COLO829 (cell line): ENCODE data around the gene ARIH1.
"Not testable (repeated sequence)": the region's sequence is repeated elsewhere in the genome, so short reads cannot be mapped to it uniquely, and the experiment has no call there.

ENCODE experiments used
- DNase-seq: peaks from one replicate; pipeline ENCODE4 v3.0.0; 2012; ENCODE audit warnings: low spot score

ARIH1 gene, protein sequence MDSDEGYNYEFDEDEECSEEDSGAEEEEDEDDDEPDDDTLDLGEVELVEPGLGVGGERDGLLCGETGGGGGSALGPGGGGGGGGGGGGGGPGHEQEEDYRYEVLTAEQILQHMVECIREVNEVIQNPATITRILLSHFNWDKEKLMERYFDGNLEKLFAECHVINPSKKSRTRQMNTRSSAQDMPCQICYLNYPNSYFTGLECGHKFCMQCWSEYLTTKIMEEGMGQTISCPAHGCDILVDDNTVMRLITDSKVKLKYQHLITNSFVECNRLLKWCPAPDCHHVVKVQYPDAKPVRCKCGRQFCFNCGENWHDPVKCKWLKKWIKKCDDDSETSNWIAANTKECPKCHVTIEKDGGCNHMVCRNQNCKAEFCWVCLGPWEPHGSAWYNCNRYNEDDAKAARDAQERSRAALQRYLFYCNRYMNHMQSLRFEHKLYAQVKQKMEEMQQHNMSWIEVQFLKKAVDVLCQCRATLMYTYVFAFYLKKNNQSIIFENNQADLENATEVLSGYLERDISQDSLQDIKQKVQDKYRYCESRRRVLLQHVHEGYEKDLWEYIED

DNA sequence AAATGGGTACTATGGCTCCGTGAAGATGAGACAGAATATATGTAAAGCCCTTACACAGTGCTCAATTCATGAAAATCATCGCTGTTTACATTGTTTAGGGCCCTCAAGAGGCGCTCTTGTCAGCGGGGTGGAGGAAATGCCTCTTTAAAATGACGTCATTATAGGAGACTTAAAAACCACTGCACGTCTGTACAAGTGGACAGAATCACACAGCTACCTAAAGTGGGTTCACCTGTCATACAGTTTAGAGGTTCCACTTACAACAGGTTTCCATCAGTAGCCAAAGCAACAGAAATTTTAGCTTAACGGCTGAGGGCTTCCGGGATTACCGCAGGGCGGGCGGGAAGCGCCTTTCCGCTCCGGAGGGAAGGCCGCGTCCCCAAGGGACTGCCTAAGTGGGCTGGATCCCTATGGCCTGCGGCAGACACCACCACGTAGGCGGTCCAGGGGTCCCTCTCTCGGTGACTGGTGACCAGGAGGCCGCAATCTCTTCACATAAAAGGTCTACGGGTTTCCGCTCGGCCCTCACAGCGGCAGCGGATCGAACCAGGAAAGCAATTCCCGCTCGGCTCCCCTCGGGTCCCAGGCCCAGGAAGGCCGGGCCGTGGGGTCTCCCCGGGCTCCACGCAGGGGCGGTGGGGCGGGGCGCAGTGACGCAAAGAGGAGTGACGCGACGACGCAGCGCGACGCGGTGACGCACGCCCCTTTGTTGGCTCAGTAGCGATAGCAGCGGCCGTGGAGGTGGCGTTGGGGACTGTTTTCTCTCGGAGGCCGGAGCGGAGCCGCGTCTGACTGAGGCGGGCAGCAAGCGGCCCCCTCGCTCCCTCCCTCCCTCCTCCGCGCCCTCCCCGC is at the start of gene ARIH1:
Gene ARIH1, plus strand, starts transcription at position 717 of the 852 bp plus-strand sequence. CDS start 310 bp downstream, outside the sequence.
- peak; percentile 48 for DNase-seq

DNA sequence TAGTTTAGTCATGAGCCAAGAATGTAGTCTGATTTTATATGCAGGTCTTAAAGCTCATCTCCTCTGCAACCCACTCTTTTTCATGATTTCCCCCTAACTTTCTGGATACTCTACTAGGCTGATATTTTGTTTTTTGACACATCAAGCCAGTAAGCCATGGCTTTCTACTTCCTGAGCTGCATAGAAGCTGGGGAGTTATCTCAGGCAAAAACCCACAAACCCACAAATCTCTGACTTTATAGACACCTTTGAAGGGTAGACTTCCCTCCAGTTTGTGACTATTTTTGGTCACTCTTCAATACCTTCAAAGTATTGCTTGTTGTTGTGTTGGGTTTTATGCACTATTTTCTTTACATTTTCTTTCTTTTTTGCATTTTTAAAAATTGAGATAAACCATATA is 47.4 kb upstream of the ARIH1 start:
- DNase-seq = no peak

DNA sequence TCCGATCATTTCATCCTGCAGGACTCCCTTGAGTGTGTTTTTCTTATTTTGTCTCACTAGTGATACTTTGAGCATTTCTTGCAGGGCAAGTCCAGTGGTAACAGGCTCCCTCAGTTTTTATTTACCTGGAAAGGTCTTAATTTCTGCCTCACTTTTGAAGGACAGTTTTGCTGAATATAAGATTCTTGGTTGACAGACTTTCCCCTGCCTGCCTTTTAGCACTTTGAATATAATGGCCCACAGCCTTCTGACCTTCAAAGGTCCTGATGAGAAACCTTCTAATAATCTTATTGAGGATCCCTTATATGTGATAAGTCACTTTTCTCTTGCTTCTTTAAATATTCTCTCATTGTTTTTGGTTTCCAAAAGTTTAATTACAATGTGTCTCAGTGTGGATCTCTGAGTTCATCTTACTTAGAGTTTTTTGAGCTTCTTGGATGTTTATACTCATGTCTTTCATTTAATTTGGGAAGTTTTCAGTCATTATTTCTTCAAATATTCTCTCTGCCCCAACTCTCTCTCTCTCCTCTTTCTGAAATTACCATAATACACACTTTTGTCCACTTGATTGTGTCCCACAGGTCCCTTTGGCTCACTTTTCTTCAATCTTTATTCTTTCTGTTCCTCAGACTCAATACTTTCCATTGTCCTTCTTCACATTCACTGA is 36.3 kb upstream of the ARIH1 start:
- no peak for DNase-seq

DNA sequence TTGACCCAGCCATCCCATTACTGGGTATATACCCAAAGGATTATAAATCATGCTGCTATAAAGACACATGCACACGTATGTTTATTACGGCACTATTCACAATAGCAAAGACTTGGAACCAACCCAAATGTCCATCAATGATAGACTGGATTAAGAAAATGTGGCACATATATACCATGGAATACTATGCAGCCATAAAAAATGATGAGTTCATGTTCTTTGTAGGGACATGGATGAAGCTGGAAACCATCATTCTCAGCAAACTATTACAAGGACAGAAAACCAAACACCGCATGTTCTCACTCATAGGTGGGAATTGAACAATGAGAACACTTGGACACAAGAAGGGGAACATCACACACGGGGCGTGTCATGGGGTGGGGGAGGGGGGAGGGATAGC is 31.3 kb upstream of the ARIH1 start:
- not testable (repeated sequence) for DNase-seq

DNA sequence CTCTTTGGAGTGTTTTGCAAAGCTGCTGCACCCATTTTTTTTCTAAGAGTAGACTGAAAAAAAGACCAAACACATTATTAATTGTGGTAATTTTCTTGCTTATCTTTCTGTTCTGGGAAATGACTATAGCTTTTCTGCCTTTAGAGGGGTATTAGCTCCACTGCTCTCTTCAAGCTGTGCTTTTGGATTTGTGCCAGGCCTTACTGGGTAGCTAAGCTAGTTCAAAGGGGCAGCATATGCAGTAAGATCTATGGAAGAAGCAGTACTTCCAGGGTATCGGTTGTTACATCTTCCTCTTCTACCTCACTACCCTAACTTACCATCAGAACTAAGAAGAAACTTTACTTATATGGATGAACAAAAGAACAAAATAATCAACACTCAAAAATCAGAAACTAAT is 28.7 kb upstream of the ARIH1 start:
- no peak for DNase-seq

DNA sequence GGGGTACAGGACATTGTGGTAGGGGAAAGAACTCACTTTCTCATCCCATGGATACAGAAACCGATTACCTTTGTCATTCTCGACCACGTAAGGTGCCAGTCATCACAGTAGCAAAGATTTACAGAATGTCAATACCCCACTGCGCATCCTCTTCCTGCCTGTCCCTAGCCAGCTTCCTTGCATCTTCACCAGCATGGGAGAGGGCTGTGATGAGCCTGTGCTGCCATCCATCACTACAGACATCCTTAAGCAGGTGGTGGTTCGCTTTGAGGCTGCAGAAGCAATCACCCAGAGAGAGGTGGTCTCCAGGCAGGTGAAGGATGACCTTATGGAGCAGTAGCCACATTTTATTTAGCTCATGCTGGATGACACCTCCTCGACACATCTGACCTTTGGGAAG is 23.3 kb upstream of the ARIH1 start:
- DNase-seq = no peak

DNA sequence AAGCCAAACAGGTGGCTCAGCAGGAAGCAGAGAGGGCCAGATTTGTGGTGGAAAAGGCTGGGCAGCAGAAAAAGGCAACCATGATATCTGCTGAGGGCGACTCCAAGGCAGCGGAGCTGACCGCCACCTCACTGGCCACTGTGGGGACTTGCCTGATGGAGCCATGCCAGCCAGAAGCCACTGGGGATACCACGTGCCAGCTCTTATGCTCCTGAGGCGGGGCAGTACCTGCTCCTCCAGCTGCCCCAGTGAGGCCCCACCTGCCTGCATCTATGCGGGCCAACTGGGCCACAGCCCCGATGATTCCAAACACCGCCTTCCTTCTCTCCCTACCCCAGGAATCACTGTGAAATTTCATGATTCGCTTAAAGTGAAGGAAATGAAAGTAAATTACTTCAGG is 22.9 kb upstream of the ARIH1 start:
- DNase-seq = no peak

DNA sequence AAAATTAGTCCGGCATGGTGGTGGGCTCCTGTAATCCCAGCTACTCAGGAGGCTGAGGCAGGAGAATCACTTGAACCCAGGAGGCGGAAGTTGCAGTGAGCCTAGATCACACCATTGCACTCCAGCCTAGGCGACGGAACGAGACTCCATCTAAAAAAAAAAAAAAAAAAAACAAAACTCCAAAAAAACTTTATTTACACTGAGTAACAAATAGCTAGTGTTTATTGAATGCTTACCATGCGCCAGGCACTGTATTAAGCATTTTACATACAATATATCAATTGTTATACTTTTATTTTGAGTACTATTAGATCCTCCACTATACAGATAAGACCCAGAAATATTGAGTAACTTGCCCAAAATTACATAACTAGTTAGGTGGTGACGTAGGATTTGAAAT is 17.4 kb upstream of the ARIH1 start:
- DNase-seq = no peak

DNA sequence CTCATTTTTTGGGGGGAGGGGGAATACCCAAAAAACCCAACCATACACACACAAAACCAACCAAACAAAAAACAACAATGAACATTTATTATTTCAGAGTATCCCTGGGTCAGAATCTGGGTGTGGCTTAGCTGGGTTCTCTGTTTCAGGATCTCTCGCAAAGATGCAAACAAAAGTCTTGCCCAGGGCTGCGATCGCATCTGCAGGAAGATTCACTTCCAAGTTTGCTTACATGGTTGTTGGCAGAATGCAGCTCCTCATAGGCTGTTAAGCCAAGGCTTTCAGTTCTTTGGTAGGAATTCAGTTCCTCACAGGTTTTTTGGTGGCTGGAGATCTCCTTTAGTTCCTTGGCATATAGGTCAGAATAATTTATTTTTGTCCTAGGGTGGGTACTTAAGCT is 13.7 kb upstream of the ARIH1 start:
- DNase-seq = no peak

DNA sequence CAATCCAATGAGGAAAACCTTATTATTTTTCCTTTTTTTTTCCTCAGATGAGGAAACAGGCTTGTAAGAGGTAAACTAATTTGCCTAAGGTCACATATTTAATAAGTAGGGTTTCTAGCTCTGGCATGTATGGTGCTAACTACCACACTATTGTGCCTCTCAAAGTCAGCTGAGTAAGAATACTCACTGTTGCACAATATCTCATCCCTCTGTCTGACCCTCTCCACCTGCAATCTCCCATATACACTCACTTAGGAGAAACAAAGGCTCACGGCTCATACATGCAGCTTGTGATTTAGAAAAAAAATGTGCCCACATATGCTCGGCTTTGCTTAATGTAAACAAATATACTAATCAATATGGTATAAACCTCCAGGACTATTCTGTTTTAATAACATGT is 10.4 kb upstream of the ARIH1 start:
- no peak for DNase-seq

DNA sequence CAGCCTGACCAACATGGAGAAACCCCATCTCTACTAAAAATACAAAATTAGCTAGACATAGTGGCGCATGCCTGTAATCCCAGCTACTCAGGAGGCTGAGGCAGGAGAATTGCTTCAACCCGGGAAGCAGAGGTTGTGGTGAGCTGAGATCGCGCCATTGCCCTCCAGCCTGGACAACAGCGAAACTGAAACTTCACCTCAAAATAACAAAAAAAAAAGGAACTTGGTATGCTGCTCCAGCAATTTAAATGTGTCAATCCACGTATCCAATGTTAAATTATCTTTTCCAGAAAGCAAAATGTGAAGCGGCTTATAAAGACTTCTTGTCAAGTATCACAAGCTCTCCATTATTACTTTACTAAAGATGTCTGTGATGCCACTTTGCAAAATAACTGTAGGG is 9.9 kb upstream of the ARIH1 start:
- no peak for DNase-seq

DNA sequence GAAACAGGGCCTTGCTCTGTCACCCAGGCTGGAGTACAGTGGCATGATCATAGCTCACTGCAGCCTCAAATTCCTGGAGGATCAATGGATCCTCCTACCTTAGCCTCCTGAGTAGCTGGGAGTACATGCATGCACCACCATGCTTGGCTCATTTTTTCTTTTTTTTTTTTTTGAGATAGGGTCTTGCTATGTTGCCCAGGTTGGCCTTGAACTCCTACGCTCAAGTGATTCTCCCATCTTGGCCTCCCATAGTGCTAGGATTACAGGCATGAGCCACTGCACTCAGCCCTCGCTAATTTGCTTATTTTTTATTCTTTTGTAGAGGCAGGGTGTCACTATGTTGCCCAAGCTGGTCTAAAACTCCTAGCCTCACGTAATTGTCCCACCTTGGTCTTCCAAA is 6.0 kb upstream of the ARIH1 start:
- no peak for DNase-seq

DNA sequence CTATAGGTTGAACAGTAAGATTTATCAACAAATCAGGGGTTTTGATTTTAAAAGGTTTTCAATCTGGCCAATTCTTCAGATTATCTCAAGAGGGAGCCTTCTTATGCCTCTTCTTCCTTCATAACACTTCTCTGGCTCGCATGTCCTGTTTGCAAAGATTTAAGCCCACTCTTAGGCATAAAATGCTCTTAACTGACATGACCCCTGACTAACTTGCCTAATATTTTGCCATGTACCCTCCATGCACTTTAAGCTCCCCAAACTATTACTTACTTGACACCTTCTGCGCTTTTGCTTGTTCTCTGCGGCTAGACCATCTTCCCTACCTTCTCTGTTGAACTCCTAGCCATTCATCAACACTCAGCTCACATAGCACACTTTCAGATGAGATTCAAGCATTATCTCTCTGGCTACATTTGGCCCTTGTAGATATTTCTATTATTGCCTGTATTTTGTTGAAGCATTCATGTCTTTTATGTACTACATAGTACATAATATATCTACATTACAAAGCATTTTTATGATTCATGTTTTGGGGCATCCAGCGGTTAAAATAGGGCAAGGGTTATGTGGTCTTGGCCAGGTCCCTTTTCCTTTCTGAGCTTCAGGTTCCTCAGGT is 1.0 kb upstream of the ARIH1 start:
- DNase-seq = no peak

DNA sequence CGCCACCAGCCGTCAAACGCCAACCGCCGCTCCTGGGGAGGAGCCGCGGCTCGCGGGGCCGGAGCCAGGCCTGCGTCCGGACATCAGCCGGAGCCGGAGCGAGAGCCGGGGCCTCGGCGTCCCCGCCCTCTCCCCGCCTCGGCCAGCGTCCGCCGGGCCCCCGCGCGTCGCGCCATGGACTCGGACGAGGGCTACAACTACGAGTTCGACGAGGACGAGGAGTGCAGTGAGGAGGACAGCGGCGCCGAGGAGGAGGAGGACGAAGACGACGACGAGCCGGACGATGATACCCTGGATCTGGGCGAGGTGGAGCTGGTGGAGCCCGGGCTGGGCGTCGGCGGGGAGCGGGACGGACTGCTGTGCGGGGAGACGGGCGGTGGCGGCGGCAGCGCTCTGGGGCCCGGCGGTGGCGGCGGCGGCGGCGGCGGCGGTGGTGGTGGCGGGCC is 359 bp downstream of the ARIH1 start:
- DNase-seq = no peak

DNA sequence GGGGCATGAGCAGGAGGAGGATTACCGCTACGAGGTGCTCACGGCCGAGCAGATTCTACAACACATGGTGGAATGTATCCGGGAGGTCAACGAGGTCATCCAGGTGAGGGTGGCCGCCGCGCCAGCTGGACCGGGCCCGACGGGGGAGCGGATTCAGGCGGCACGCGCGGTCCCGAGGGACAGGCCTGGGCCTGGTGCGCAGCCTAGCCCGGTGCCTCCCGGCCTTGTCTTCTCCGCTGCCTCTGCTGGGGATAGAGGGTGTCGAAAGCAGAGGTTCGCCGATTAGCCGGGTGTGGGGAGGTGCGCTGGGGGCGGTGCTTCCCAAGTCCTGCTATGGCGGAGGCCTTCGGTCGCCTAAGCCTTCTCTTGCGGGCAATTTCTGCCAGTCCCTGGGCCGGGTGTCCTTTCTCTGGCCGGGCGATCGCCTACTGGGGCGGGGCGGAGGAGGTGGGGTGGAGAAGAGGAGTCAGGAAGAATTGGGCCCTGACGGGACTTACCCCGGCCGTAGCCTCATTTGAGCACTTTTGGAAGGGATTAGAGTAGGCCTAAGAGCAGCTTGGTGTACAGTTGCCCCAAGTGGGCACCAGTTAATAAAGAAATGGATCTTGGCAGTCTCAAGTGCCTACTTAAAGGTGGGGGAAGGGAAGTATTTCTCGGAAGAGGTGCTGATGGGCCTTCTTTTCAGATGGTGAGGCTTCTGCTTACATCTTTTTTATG is 940 bp downstream of the ARIH1 start:
- DNase-seq = no peak

DNA sequence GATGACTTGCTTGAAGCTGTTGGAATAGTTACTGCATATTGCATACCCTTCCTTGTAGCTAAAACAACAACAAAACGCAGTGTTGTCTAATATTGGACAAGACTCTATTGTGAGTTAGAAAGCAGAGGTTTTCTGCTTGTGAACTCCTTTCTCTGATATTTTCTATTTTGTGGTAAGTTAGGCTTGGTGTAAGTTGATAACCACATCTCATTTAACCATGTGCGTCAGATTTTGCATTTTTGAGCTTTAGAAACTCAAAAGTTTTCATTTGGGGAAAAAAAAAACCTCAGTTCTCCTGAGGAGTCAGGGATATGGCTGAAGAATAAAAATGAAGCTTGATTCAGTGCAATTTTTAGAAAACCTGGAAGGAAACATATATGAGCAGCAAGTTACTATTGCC is 1.5 kb downstream of the ARIH1 start:
- no peak for DNase-seq

DNA sequence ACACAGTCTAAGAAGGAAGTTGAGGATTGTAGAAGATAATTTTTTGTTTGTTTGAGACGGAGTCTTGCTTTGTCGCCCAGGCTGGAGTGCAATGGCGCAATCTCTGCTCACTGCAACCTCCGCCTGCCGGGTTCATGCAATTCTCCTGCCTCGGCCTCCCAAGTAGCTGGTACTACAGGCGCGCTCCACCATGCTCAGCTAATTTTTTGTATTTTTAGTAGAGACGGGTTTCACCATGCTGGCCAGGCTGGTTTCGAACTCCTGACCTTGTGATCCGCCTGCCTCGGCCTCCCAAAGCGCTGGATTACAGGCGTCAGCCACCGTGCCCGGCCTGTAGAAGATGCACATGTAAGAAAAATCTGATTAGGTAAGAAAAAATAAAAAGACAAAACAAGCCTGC is 2.2 kb downstream of the ARIH1 start:
- DNase-seq = not testable (repeated sequence)

DNA sequence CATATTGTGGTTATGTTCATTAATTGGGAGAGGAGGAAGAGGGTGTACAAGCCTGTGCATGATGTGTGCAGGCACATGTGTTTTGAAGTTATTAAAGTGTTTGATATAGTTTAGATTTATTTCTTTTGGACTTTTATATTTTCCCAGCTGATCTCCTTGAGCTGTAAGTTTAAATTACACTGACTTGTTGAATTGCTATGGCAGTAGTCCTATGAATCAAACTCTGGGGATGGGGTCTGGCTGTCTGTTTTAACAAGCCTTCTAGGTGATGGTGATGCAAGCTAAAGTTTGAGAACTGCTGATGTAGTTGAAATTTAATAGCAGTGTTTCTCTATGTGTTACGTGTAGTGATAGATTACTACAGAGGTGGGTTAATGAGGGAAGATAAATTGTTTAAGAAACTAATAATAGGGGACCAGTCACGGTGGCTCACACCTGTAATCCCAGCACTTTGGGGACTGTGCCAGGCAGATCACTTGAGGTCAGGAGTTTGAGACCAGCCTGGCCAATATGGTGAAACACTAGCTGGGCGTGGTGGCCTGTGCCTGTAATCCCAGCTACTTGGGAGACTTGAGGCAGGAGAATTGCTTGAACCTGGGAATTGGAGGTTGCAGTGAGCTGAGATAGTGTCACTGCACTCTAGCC is 7.0 kb downstream of the ARIH1 start:
- no peak for DNase-seq

DNA sequence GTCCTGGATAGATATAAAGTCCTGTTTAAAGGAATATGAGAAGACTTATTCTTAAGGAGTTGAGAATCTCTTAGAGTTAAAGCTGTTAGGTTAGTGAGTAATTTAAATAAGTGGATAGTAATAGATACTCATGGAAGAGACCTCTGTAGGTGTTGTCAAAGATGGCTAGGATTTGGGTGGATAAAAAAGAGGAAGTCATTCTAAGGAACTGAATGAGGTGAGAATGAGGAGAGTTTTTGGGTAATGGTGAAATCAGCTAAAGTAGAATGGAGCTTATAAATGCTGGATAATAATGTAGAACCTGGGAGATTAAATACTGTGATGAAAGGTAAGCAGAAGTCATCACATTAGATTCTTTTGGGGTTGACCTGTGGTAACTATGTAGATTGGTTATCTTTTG is 8.1 kb downstream of the ARIH1 start:
- DNase-seq = no peak

DNA sequence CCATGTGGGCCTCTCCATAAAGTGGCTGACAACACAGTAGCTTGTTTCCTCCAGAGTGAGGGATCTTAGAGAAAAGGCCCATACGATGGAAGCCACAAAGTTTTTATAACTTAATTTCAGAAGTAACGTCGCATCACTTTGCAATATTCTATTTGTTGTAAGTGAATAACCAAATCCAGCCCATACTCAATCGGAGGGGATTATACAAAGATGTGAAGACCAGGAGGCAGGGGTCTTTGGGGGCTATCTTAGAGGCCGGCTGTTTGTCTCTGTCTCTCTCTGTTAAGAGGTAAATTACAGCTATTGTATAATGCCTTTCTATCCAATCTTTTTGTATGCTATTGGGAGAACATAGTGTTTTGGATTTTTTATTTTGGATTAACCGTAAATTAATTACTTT is 9.1 kb downstream of the ARIH1 start:
- no peak for DNase-seq

DNA sequence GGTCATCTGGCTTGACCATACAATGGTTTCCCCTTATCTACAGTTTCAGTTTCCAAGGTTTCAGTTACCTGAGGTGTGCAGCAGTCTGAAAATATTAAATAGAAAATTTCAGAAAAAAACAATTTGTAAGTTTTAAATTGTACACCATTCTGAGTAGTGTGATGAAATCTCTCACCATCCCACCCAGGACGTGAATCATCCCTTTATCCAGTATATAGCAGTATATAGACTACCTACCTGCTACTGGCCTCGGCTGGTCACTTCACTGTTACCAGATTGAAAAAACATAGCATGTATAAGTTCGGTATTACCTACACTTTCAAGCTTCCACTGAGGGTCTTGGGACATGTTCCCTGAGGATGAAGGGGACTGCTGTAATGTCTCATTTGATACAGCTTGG is 12.0 kb downstream of the ARIH1 start:
- DNase-seq = no peak
